Upper lobe of right lung (tissue), 1 donor: Measurements from ENCODE around the gene PALD1. TPM values are rescaled to one million over a fixed set of nuclear protein-coding genes. Genes with fewer than 3 reads are reported as not detected.

Experiments
- ATAC-seq: fragments of 200-7000 bp; cut with Tn5 transposase; one replicate; pipeline ENCODE4 v1.9.1; 2020; ENCODE audit warnings: mild to moderate bottlenecking, moderate library complexity
- DNase-seq: peaks from one replicate; pipeline ENCODE4 v3.0.0-alpha.2; 2020
- H3K27ac ChIP-seq: fragments of 200-600 bp; one replicate; pipeline ENCODE4 v1.8.0; 2022
- H3K27me3 ChIP-seq: fragments of 200-600 bp; one replicate; pipeline ENCODE4 v1.8.0; 2022; ENCODE audit warnings: mild to moderate bottlenecking
- H3K36me3 ChIP-seq: fragments of 200-600 bp; one replicate; pipeline ENCODE4 v1.8.0; 2022
- H3K4me1 ChIP-seq: fragments of 200-600 bp; one replicate; pipeline ENCODE4 v1.8.0; 2022
- H3K4me3 ChIP-seq: fragments of 200-600 bp; one replicate; pipeline ENCODE4 v1.8.0; 2022; ENCODE audit warnings: mild to moderate bottlenecking
- H3K9me3 ChIP-seq: fragments of 200-600 bp; one replicate; pipeline ENCODE4 v1.8.0; 2022
- CTCF ChIP-seq: fragments of 200-600 bp; IDR thresholded peaks from one replicate; pipeline ENCODE4 v1.8.0; 2022; ENCODE audit warnings: antibody characterized with exemption
- intact Hi-C: fragments of 100-400 bp; cut with DNase I; formaldehyde crosslinking; loops from one replicate; pipeline ENCODE4 v1.11.0; 2022
- total RNA-seq: library from RNA; stranded (reverse); fragmentation: NEBNext Ultra II Directional; extraction: Animal tissue kit (Norgen Biotek cat#: 25700); gene quantifications from one replicate; pipeline ENCODE4 v1.2.1, GENCODE V29; 2021
- donor health status: DM: no; HTN: yes; CAD: no; lungs with severe emphysema.

Gene PALD1
- total RNA-seq, 1 donor from 2014 or later, result 27.0 TPM

- peaks cover 18% of the 10 kb centered on the region for H3K4me1 ChIP-seq
- TF ChIP-seq CTCF, result no peak
- no peaks in the 10 kb centered on the region for H3K36me3 ChIP-seq
- H3K9me3 ChIP-seq, result no peaks in the 10 kb centered on the region
- no peak overlapping the region for H3K4me3 ChIP-seq
- intact Hi-C loops, result loop anchor here (5.0 to 10.0 kb wide), 2 partner anchors 77 to 305 kb away; no protein-coding TSS in a partner anchor
- ATAC-seq (no peak), DNase-seq (no peak)
- no peak overlapping the region for H3K27ac ChIP-seq
- H3K27me3 ChIP-seq, result peaks cover 7% of the 10 kb centered on the region
Measured at GRCh38 chr10:70459774-70460490, 18.6 kb upstream of the PALD1 start.

DNA sequence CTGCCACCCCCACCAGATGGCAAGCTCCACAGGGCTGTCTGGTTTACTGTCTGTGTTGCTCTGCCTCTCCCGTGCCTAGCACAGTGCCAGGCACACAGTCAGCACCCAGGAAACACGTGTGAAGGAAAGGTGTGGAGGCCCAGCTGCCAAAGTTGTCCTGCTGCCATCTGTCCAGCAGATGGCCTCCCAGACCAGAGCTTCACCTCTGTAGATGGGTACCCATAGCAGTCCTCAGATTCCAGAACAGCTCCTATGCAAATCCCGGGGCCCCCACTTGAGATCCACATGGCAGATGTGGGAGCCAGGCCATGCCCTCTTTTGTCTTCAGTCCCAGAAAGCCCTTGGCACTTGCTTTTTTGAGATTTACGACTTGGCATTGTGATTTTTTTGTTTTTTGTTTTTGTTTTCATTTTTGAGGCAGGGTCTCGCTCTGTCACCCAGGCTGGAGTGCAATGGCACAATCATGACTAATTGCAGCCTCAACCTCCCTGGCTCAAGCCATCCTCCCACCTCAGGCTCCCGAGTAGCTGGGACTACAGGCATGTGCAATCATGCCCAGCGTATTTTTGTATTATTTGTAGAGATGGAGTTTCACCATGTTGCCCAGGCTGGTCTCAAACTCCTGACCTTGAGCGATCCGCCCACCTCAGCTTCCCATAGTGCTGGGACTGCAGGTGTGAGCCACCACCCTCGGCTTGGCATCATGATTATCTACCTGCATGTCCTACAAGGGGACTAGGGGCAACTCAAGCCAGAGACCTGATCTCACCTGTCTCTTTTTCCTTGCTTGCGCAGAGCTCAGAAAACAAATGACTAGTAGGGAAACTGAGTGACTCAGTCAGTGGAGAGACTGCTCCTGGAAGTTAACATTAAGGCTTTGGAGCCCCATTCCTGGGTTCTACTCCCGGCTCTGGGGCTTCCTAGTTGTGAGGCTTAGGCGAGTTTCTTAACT lies 16.9 kb upstream of the PALD1 start:
- Histone ChIP-seq H3K4me3 (no peak overlapping the region), H3K4me1 (peaks cover 18% of the 10 kb centered on the region), H3K9me3 (no peaks in the 10 kb centered on the region), H3K27me3 (peaks cover 7% of the 10 kb centered on the region), H3K36me3 (no peaks in the 10 kb centered on the region), H3K27ac (no peak overlapping the region)
- intact Hi-C loops, result loop anchor here (5.0 to 10.0 kb wide), 2 partner anchors 76 to 303 kb away; no protein-coding TSS in a partner anchor
- peak; percentile 86 for TF ChIP-seq CTCF
- DNase-seq, result no peak
- peak; percentile 72 for ATAC-seq

DNA sequence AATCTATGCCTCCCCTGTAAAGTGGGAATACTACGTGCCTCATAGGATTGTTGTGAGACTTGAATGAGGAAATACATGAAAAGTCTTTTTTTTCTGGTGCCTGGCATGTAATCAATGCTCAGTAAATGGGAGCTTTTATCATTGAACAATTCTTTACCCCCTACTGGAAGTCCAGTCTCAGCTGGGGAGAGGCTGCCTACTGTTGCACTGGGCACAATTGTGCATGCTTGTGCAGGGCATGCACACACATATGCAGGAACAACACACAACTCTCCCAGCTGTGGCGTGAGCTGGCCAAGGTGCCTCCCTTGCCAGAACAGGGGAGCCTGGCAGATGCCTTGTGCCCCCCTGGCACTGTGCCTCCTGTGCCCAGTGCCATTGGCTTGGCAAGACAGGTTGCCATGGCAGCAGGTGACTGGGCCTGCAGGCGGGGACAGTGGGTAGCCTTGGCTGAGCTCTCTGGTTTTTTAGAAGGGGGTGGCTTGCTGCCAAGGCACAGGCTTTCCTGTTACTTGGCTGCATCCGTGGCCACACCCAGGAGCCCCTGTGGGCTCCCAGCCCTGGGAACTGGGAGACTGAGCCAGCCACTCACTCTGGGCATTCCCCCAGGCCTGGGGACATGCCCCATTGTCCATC lies 16.1 kb upstream of the PALD1 start:
- DNase-seq, result no peak
- Histone ChIP-seq H3K9me3 (no peaks in the 10 kb centered on the region), H3K27ac (no peak overlapping the region), H3K27me3 (peaks cover 7% of the 10 kb centered on the region), H3K4me3 (no peak overlapping the region), H3K4me1 (peaks cover 18% of the 10 kb centered on the region), H3K36me3 (no peaks in the 10 kb centered on the region)
- no peak for TF ChIP-seq CTCF
- intact Hi-C loops, result loop anchor here (5.0 to 10.0 kb wide), 2 partner anchors 75 to 302 kb away; no protein-coding TSS in a partner anchor
- ATAC-seq, result peak; percentile 23

- ATAC-seq, result no peak
- H3K27me3 ChIP-seq, result no peaks in the 10 kb centered on the region
- TF ChIP-seq CTCF, result no peak
- intact Hi-C loops, result loop anchor here (10.0 kb wide), 1 partner anchor 300 kb away; no protein-coding TSS in a partner anchor
- no peak overlapping the region for H3K4me3 ChIP-seq
- peaks cover 13% of the 10 kb centered on the region for H3K4me1 ChIP-seq
- no peaks in the 10 kb centered on the region for H3K36me3 ChIP-seq
- no peaks in the 10 kb centered on the region for H3K9me3 ChIP-seq
- H3K27ac ChIP-seq, result no peak overlapping the region
- DNase-seq, result no peak
Measured at GRCh38 chr10:70465278-70465677, 13.3 kb upstream of the PALD1 start.

GRCh38 chr10:70465832-70466231 lies 12.7 kb upstream of the PALD1 start:
- no peaks in the 10 kb centered on the region for H3K36me3 ChIP-seq
- intact Hi-C loops, result loop anchor here (10.0 kb wide), 1 partner anchor 299 kb away; no protein-coding TSS in a partner anchor
- H3K4me3 ChIP-seq, result no peak overlapping the region
- no peaks in the 10 kb centered on the region for H3K9me3 ChIP-seq
- no peak overlapping the region for H3K27ac ChIP-seq
- DNase-seq (no peak), ATAC-seq (no peak)
- H3K27me3 ChIP-seq, result no peaks in the 10 kb centered on the region
- TF ChIP-seq CTCF, result no peak
- peaks cover 13% of the 10 kb centered on the region for H3K4me1 ChIP-seq
